GM15510 (cell line): ENCODE measurements around the gene TIMM9.
A peak's percentile ranks its signal among the peaks of the same experiment; 100 is the strongest.

Experiments used
- POLR2A ChIP-seq: IDR thresholded peaks from 3 replicates; pipeline ENCODE4 v1.6.1; 2011; ENCODE audit warnings: borderline replicate concordance; ENCODE audit not compliant: insufficient read length; ENCODE audit errors: extremely low read depth

Gene TIMM9, protein sequence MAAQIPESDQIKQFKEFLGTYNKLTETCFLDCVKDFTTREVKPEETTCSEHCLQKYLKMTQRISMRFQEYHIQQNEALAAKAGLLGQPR

DNA sequence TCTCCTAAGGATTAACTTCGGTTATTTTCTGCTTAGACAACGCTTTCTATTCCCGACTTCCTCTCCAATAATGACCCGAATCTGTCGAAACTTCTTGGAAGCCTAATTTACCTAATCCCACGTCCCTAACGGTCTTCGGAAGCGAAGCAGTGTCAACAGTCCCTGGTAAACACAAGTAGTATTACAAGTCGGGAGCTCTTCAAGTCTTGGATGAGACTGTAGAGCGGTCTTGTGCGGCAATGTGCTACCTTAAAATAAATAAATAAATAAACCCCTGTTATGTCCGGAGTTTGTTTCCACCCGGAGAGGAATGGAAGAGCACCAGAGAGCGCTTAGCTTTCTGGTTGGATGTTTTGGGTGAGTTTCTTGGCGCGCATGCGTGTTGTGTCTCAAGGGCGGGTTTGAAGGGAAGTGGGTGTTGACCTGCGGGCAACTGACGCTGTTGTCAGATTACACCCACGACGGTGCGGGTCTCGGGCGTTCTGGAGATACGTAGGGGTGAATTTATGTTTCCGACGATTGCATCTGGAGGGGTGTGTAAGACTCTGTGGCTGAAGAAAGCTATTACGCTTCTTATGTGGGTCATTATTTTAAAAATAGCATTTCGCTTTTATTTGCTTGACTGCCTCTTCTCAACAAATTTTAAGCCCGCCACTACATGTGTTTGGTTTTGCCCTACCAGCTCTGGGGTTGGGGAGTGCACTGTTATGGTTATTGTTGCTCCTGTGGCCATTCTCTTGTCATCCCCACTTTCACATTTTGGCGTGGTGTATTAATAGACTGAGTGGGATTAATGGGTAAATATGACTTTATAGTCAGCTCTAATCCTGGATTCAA is at the start of gene TIMM9, which contains the start of gene KIAA0586:
Gene TIMM9, minus strand, starts transcription at position 251 of the 837 bp plus-strand sequence. CDS start 15,586 bp downstream, outside the sequence.
Gene KIAA0586, plus strand, starts transcription at position 439 of the 837 bp plus-strand sequence. CDS start 546 bp downstream, outside the sequence.
- TF ChIP-seq POLR2A = peak; percentile 82

DNA sequence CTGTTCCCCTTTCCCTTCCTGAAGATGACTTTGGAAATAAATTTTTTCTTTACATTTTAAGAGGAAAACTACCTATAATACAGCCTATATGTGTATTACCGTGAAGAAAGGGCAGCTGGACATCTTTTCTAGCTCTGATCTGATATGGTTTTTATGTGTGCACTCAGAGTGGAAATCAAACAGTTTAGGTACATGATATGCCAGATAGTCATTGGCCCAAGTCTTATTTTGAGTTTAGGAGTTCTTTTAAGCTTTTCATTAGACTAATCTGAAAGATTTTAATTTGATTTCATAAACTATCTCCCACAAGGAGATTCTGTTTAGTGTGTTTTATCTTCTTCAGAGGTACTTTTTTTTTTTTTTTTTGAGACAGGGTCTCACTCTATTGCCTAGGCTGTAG is 49.0 kb upstream of the TIMM9 start:
- no peak for TF ChIP-seq POLR2A

GRCh38 chr14:58469309-58469708 is 42.0 kb upstream of the TIMM9 start:
- TF ChIP-seq POLR2A = no peak

GRCh38 chr14:58467575-58467974 is 40.2 kb upstream of the TIMM9 start:
- TF ChIP-seq POLR2A = no peak

DNA sequence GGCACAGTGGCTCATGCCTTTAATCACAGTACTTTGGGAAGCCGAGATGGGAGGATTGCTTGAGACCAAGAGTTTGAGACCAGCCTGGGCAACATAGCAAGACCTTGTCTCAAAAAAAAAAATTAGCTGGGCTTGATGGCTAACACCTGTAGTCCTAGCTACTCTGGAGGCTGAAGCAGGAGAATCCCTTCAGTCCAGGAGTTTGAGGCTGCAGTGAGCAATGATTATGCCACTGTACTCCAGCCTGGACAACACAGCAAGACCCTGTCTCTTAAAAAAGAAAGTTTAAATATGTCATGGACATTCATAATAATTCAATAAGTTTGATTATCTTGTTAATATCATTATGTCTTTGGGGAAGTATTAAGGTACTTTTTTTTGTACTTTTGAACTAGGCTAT is 39.1 kb upstream of the TIMM9 start:
- TF ChIP-seq POLR2A = no peak

DNA sequence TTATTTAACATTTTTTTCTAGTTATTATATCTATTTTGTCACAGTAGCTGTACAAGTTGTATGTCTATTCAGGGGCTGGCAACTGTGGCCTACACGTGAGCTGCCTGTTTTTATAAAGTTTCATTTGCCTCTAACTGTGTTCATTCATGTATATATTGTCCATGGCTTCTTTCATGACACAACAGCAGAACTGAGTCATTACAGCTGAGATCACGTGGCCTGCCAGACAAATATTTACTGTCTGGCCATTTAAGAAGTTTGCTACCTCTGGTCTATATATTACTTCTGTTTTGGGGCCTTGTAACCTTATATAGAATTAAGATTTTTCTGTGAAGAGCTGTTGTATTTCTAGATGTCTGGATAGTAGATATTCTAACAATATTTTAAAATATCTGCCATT is 38.1 kb upstream of the TIMM9 start:
- TF ChIP-seq POLR2A = no peak

- no peak for TF ChIP-seq POLR2A
These were observed 37.3 kb upstream of the TIMM9 start for GRCh38 chr14:58464652-58465051.

DNA sequence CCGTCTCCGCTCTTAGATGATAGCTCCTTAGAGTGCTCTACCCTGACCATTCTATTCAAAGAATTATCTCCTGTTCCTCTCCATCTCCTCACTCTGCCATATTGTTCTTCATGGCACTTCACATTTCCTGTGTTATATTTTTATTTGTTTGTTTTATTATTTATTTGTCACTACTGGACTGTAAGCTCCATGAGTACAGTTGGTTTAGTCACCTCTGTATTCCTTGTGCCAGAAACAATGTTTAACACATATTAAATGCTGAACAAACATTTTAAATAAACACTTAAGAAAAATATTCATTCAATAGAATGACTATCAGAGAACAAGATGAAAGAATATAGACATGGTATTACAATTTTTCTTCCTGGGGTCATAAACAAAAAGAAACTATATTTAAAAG is 35.8 kb upstream of the TIMM9 start:
- no peak for TF ChIP-seq POLR2A

DNA sequence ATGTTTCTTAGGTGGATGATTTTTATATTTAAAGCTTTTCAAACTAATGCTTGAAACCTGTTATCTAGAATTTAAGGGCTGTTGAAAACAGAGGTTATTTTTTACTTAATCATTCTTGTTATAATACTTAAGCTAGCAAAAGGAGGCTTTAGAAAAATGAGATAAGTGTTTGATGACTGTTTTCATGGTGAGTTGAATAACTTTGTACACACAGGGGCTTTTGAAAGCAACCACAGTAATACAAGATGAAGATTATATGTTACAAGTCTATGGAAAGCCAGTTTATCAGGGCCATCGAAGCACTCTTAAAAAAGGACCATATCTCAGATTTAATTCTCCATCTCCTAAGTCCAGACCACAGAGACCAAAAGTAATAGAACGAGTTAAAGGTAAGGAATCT is 33.4 kb upstream of the TIMM9 start:
- no peak for TF ChIP-seq POLR2A

GRCh38 chr14:58455593-58456265 is 28.4 kb upstream of the TIMM9 start:
- no peak for TF ChIP-seq POLR2A

GRCh38 chr14:58444627-58445026 is 17.3 kb upstream of the TIMM9 start:
- TF ChIP-seq POLR2A = no peak

GRCh38 chr14:58439476-58439875 is 12.1 kb upstream of the TIMM9 start:
- no peak for TF ChIP-seq POLR2A

DNA sequence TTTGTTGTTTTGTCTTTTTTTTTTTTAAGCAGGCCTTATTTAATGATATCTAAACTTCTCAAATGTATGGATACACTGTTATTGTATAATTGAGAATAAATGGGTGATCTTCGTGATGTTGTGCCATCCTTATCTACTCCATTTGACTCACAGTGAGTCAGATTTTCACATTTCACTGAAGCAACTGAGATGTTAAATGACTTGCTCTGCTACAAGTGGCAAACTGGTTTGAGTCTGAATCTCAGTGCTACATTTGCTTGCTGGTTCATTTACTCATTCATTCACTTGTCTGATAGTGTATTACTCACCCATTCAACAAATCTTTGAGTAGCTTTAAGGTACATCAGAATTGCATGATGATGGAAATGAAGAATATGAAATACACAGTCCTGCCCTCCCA is 2.8 kb upstream of the TIMM9 start:
- no peak for TF ChIP-seq POLR2A

DNA sequence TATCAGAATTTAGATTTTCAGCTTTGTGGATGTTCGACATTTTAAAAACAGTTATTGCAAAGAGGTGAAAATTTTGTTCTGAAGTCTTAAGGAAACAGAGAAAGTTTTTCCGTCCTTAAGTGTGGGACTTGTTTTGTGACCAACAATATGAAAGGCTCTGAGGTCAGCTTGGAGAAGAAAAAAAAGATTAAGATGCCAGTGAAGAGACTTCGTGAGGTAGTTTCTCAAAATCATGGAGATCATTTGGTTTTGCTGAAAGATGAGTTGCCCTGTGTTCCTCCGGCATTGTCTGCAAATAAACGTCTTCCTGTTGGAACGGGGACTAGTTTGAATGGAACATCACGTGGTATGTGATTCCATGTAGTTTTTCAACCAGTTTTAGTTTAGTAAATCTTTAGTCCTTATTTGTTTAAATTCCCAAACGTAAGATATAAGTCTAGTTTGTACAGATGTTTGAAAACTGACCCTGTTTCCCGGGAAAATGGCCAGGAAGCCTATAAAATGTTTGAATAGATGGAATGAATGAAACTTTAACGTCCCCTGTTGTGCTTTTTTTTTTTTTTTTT is 870 bp upstream of the TIMM9 start:
- no peak for TF ChIP-seq POLR2A

- peak; percentile 40 for TF ChIP-seq POLR2A
These were observed 556 bp downstream of the TIMM9 start for GRCh38 chr14:58426670-58427280.
